MM.1S (cell line): ENCODE measurements around the gene MOB3B.

Source experiments
- EZH2phosphoT487 ChIP-seq: fragments of 300-600 bp; sonication (generic); IDR thresholded peaks from 2 replicates; pipeline ENCODE4 v1.6.1; 2018; ENCODE audit warnings: antibody characterized with exemption, low read length
- TF ChIP-seq, protein P1 (sequence below): fragments of 300-600 bp; sonication (generic); IDR thresholded peaks from 2 replicates; pipeline ENCODE4 v1.5.1; 2016; ENCODE audit warnings: antibody characterized with exemption, low read length, mixed read lengths

DNA sequence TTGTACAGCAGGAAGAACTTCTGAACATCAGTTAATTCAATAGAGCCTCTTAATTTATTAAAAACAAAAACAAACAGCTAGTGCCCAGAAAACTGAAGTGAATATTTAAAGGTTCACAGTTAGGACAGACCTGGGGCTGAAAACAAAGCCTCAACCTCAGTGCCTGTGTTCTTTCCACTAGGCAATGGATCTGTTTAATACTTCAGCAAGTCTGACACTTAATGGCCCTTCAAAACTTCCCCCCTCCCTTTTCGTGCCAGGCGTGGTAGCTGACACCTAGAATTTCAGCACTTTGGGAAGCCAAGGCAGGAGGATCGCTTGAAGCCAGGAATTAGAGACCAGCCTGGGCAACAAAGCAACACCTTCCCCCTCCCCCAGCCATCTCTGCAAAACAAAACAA is 60.1 kb downstream of the MOB3B start:
- TF ChIP-seq, protein P1, sequence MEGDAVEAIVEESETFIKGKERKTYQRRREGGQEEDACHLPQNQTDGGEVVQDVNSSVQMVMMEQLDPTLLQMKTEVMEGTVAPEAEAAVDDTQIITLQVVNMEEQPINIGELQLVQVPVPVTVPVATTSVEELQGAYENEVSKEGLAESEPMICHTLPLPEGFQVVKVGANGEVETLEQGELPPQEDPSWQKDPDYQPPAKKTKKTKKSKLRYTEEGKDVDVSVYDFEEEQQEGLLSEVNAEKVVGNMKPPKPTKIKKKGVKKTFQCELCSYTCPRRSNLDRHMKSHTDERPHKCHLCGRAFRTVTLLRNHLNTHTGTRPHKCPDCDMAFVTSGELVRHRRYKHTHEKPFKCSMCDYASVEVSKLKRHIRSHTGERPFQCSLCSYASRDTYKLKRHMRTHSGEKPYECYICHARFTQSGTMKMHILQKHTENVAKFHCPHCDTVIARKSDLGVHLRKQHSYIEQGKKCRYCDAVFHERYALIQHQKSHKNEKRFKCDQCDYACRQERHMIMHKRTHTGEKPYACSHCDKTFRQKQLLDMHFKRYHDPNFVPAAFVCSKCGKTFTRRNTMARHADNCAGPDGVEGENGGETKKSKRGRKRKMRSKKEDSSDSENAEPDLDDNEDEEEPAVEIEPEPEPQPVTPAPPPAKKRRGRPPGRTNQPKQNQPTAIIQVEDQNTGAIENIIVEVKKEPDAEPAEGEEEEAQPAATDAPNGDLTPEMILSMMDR = no peak
- TF ChIP-seq EZH2phosphoT487 = no peak
